C4-2B (cell line): ENCODE measurements around the gene FOXJ1.

Experiments used
- H3K27ac ChIP-seq: fragments of 450-650 bp; 2 replicates; pipeline ENCODE4 v1.5.1; 2017
- CTCF ChIP-seq: fragments of 450-650 bp; conservative IDR thresholded peaks from 2 replicates; pipeline ENCODE4 v1.5.1; 2017; ENCODE audit warnings: mild to moderate bottlenecking
- ZFX ChIP-seq: fragments of 450-650 bp; IDR thresholded peaks from 2 replicates; pipeline ENCODE4 v1.6.1; 2017

FOXJ1 gene

DNA sequence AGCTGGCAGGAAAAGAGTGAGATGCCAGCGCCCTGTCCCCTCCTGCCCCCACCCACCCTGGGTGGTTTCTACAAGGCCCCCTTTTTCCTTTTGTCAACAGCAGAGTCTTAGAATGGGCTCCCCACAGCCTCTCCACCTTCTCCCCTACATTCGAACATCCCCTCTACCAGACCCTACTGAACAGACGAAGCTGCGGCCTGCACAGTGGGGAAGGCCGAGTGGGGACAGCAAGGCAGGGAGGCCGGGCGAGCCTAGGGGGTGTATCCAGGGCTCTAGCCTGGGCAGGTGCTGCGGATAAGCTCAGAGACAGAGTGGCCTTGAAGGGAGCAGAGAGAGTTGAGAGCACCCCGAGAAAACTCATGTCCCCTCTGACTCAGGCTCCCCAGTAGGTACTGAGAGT, 54.7 kb downstream of the FOXJ1 start:
- TF ChIP-seq ZFX (no peak), CTCF (no peak)
- no peak overlapping the region for H3K27ac ChIP-seq
